HepG2 (cell line): Measurements from ENCODE around the gene CIART. TPM values are rescaled to one million over a fixed set of nuclear protein-coding genes. Genes with fewer than 3 reads are reported as not detected.
A peak's percentile ranks its signal among the peaks of the same experiment; 100 is the strongest.

ENCODE experiments used
- ASH2L ChIP-seq: fragments of 300-600, 200-600 bp; sonication (generic); IDR thresholded peaks from 2 replicates; pipeline ENCODE4 v1.7.0; 2017; ENCODE audit warnings: low read depth, mild to moderate bottlenecking, moderate library complexity, mixed read lengths, low read length; ENCODE audit not compliant: insufficient read length
- ATAD3A ChIP-seq: sonication (generic); formaldehyde crosslinking; IDR thresholded peaks from 2 replicates; pipeline ENCODE4 v1.4.0; 2020; ENCODE audit warnings: missing genetic modification reagents
- ATF7-NPFF ChIP-seq: sonication (generic); formaldehyde crosslinking; IDR thresholded peaks from 2 replicates; pipeline ENCODE4 v1.8.1; 2023; ENCODE audit warnings: mild to moderate bottlenecking, low read depth, missing genetic modification reagents, moderate library complexity
- BCLAF1 ChIP-seq: fragments of 450-650 bp; IDR thresholded peaks from 2 replicates; pipeline ENCODE4 v1.6.1; 2017; ENCODE audit warnings: mild to moderate bottlenecking
- CAMTA2 ChIP-seq: sonication (generic); formaldehyde crosslinking; IDR thresholded peaks from 2 replicates; pipeline ENCODE4 v1.4.0; 2020; ENCODE audit warnings: mild to moderate bottlenecking, missing genetic modification reagents, borderline replicate concordance
- CTCF ChIP-seq: sonication (generic); formaldehyde crosslinking; IDR thresholded peaks from 2 replicates; pipeline ENCODE4 v1.5.0; 2020; ENCODE audit warnings: mild to moderate bottlenecking, missing genetic modification reagents, moderate library complexity
- GLI4 ChIP-seq: sonication (generic); formaldehyde crosslinking; IDR thresholded peaks from 2 replicates; pipeline ENCODE4 v1.5.1; 2020; ENCODE audit warnings: missing genetic modification reagents, mild to moderate bottlenecking, moderate library complexity, borderline replicate concordance
- KMT2B ChIP-seq: IDR thresholded peaks from 2 replicates; pipeline ENCODE4 v1.6.1; 2016; ENCODE audit warnings: missing genetic modification reagents, missing compliant biosample characterization
- MAZ ChIP-seq, 2 experiments: sonication (generic) in 1 of 2; formaldehyde crosslinking in 1 of 2; IDR thresholded peaks; 2 replicates each; pipeline versions ENCODE4 v1.5.0 to v1.6.1; 2012 to 2020; ENCODE audit warnings: low read depth in 2 of 2, mild to moderate bottlenecking in 2 of 2, borderline replicate concordance in 1 of 2, improper control_type of control experiment in 1 of 2, low read length in 1 of 2, missing genetic modification reagents in 1 of 2, moderate library complexity in 1 of 2
- MEIS2 ChIP-seq: sonication (generic); formaldehyde crosslinking; IDR thresholded peaks from 2 replicates; pipeline ENCODE4 v1.9.0; 2021; ENCODE audit warnings: mild to moderate bottlenecking, missing genetic modification reagents
- MTA1 ChIP-seq: sonication (generic); formaldehyde crosslinking; IDR thresholded peaks from 2 replicates; pipeline ENCODE4 v1.4.0; 2020; ENCODE audit warnings: missing genetic modification reagents, mild to moderate bottlenecking, borderline replicate concordance
- RCOR2 ChIP-seq: IDR thresholded peaks from 2 replicates; pipeline ENCODE4 v1.6.1; 2016; ENCODE audit warnings: missing biosample characterization, missing genetic modification reagents
- SALL2 ChIP-seq: sonication (generic); formaldehyde crosslinking; IDR thresholded peaks from 2 replicates; pipeline ENCODE4 v1.8.1; 2023; ENCODE audit warnings: mild to moderate bottlenecking, missing genetic modification reagents, inconsistent platforms
- THAP8 ChIP-seq: sonication (generic); formaldehyde crosslinking; IDR thresholded peaks from 2 replicates; pipeline ENCODE4 v1.5.1; 2020; ENCODE audit warnings: missing genetic modification reagents, mild to moderate bottlenecking, borderline replicate concordance
- TRIM22 ChIP-seq: fragments of 450-650 bp; IDR thresholded peaks from 2 replicates; pipeline ENCODE4 v1.6.1; 2017
- ZBTB7B ChIP-seq: sonication (generic); formaldehyde crosslinking; IDR thresholded peaks from 2 replicates; pipeline ENCODE4 v1.4.0; 2020; ENCODE audit warnings: missing genetic modification reagents
- ZC3H4 ChIP-seq: sonication (generic); formaldehyde crosslinking; IDR thresholded peaks from 2 replicates; pipeline ENCODE4 v1.4.0; 2020; ENCODE audit warnings: missing genetic modification reagents, borderline replicate concordance
- ZNF550 ChIP-seq: sonication (generic); formaldehyde crosslinking; IDR thresholded peaks from 2 replicates; pipeline ENCODE4 v1.4.0; 2020; ENCODE audit warnings: mild to moderate bottlenecking, missing genetic modification reagents, borderline replicate concordance
- ZNF616 ChIP-seq: sonication (generic); formaldehyde crosslinking; IDR thresholded peaks from 2 replicates; pipeline ENCODE4 v1.5.0; 2020; ENCODE audit warnings: low read depth, mild to moderate bottlenecking, missing genetic modification reagents
- ZNF782 ChIP-seq: sonication (generic); formaldehyde crosslinking; IDR thresholded peaks from 2 replicates; pipeline ENCODE4 v1.4.0; 2020; ENCODE audit warnings: missing genetic modification reagents, mild to moderate bottlenecking, borderline replicate concordance
- polyA plus RNA-seq, 8 experiments: library from polyadenylated mRNA; depleted of rRNA in 3 of 8; stranded (reverse) in 7 of 8; unstranded in 1 of 8; fragments of >200 nt; fragmentation: Illumina TruSeq in 4 of 8; extraction: Trizol in 4 of 8; gene quantifications; 2 replicates each; pipeline versions ENCODE4 v1.2.1 to v1.2.3, GENCODE V29; 2011 to 2016; ENCODE audit warnings: low read depth in 4 of 8, missing spikeins in 1 of 8, mixed read lengths in 1 of 8; ENCODE audit not compliant: insufficient read depth in 1 of 8
- total RNA-seq, 5 experiments: library from RNA; depleted of rRNA; stranded (reverse); fragments of >200 nt; fragmentation: Illumina TruSeq; extraction: Trizol; gene quantifications; 2 replicates each; pipeline ENCODE4 v1.2.3, GENCODE V29; 2016; ENCODE audit warnings: low read depth in 1 of 5

The CIART gene
- total and polyA plus RNA-seq, 2 of the 13 experiments (the other 11 are each of a cell fraction or from before 2014, with no cell fraction given), result 0.58 TPM; not detected in 1

- no peak for TF ChIP-seq BCLAF1
- TF ChIP-seq MAZ (IDR thresholded peaks at IDR 0.05; ENCODE audit: borderline replicate concordance, low read depth, low read length), result 0 out of 2 replicates have a peak, but pooled peaks have one; percentile 32
- peak; percentile 81; the same call in 1 of the 2 replicates for TF ChIP-seq MAZ (CRISPR knock-in tag; IDR thresholded peaks at IDR 0.05; ENCODE audit: low read depth)
- no peak for TF ChIP-seq TRIM22
- no peak for TF ChIP-seq ATAD3A (CRISPR knock-in tag)
- TF ChIP-seq ATF7-NPFF (CRISPR knock-in tag), result peak; percentile 41; the same call in 1 of the 2 replicates
- peak; percentile 74; the same call in 1 of the 2 replicates for TF ChIP-seq ZC3H4 (CRISPR knock-in tag)
- TF ChIP-seq THAP8, result no peak
- TF ChIP-seq GLI4 (CRISPR knock-in tag), result peak; percentile 32; the same call in 1 of the 2 replicates
- TF ChIP-seq ASH2L, result peak; percentile 75
- peak; percentile 70; the same call in 1 of the 2 replicates for TF ChIP-seq MEIS2
- TF ChIP-seq CTCF, result peak; percentile 37
- TF ChIP-seq ZBTB7B (CRISPR knock-in tag), result peak; percentile 34; the same call in 1 of the 2 replicates
- no peak for TF ChIP-seq ZNF550 (CRISPR knock-in tag)
- TF ChIP-seq KMT2B (CRISPR knock-in tag), result peak; percentile 82
- no peak for TF ChIP-seq RCOR2
- no peak for TF ChIP-seq ZNF782 (CRISPR knock-in tag)
- TF ChIP-seq SALL2, result peak; percentile 83
- peak; percentile 71; the same call in 1 of the 2 replicates for TF ChIP-seq ZNF616
- 0 out of 2 replicates have a peak, but pooled peaks have one; percentile 21 for TF ChIP-seq MTA1 (CRISPR knock-in tag)
- 0 out of 2 replicates have a peak, but pooled peaks have one; percentile 57 for TF ChIP-seq CAMTA2 (CRISPR knock-in tag)
These were observed 46.3 kb upstream of the CIART start, which contains the start of gene ANP32E (continued) for GRCh38 chr1:150235852-150236613.
